ENCODE data around the gene SLC47A2.

SLC47A2 gene

GRCh38 chr17:19726631-19727376, 10.4 kb upstream of the SLC47A2 start:
- no peak for DNase-seq (ENCODE audit: low spot score)

- DNase-seq (ENCODE audit: low spot score): no peak
Measured at GRCh38 chr17:19725486-19725885, 9.1 kb upstream of the SLC47A2 start.

DNA sequence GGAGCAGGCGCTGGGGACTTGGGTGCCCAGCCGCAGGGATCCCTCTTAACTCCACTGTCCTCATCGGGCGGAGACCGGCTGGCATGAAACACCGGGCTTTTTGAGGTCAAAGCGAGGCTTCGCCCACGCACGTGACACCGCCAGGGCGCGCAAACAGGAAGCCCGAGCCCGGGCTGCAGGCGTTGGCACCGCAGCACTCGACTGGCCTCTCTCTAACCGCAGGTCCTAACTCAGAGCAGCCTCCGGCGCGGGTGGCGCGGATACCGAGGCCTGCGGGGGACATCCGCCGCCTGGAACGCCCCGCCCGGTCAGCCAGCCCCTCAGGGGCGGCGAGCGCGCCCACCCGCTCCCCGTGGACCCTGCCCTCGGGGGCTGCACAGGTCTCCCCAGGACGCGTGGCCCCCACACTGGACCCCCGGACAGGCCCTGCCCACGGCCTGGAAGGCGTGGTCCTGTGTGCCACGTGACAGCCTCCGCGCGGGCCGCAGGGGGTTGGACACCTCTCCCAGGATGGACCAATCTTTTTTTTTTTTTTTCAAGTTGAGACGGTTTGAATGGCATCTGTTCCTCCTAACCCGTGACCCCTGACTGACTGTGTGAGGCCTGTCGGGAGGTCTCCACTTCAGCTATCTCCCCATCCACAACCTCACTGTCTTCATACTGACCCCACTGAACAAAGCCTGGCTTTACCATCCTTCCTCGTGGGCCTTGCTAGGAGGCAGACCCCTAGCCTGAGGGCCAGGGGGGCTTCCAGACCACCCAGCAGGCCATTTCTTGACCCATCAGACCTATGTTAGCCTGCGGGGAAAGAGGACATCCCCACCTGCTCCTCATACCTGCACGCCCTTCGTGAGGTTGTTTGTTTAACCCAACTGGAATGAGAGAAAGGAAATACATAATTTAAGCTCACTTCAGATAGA, 8.4 kb upstream of the SLC47A2 start:
- DNase-seq (ENCODE audit: low spot score): peak; percentile 13

DNA sequence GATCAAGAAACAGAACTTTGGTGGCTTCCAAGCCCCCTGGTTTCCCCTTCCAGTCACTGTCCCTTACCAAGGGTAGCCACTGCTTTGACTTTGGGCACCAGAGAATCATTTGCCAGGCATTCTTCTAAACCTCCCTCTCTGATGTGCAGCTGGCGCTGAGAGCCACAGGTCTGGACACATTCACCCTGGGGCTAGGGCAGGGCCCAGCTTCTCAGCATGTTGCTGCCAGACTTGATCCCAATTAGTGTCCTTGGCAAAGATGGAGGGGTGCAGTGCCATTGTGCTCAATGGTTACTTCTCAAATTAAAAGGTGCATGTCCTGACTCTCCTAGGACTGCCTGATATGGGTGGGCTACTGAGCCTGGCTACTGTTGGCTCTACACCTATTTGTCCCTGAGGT, 7.6 kb upstream of the SLC47A2 start:
- no peak for DNase-seq (ENCODE audit: low spot score)

DNA sequence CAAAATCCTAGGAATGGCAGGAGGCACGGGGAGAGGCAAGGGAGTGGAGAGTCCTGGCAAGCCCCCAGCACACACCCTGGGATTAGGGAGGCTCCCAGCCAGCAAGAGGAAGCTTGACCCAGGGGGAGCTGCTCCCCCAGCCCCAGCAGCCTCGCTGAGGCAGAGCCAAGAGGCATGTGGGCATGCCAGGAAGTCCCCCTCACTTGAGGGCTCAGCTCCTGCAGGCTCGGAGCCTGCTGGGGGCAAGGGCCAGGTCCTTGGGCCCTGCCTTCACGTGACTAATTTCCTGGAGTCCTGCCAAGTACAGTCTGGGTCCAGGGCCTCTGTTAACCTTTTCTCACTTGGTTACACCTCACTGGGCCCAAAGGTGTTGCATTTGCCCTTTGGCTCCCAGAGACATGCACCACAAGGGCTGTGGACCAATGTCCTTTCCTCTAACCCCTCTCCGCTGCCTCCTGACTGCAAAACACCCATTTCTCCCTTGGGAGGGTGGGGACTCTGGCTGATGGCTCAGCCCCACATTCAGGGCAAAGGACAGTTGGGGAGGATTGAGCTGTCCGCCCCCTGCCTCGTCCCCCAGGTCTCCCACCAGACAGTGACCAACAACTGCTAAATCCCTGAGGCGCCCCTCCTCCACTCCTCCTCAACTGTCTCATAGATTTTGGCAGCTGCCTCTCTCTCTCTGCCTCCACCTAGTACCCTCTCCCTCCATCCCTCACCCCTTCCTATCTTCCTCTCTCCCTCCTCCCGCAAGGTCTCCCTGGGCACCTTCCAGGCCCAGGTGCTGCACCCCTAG, 4.4 kb upstream of the SLC47A2 start:
- DNase-seq (ENCODE audit: low spot score): no peak

- no peak for DNase-seq (ENCODE audit: low spot score)
Measured at GRCh38 chr17:19720210-19720475, 3.8 kb upstream of the SLC47A2 start.

DNA sequence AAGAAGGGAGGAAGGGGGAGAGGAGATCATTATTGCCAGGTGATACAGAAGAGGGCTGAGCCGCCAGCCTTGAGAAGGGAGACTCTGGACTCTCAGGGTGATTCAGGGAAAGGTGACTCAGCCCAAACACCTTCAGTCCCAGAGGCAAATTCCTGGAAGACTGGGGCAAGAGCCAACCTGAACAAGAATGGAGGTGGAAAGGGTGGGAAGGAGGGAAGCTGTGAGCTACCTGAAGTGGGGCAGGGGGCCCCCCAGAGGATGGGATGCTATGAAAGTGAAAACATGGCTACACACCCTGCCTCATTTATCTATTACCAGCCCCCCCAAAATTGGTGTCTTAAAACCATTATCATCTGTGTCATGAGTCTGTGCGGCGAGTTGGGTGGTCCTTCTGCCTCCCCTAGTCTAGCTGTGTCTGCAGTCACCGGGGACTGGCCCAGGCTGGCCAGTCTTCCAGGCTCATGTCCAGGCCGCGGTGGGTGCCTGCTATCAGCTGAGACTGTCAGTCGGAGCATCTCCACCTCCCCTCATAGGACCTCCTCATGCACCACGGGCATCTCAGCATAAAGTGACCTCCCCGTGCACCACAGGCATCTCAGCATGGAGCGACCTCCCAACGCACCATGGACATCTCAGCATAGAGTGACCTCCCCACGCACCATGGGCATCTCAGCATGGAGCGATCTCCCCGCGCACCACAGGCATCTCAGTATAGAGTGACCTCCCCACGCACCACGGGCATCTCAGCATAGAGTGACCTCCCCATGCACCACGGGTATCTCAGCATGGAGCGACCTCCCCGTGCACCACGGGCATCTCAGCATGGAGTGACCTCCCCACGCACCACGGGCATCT, 3.2 kb upstream of the SLC47A2 start:
- DNase-seq (ENCODE audit: low spot score): no peak

- DNase-seq (ENCODE audit: low spot score): no peak
Measured at GRCh38 chr17:19718613-19719354, 2.4 kb upstream of the SLC47A2 start.

DNA sequence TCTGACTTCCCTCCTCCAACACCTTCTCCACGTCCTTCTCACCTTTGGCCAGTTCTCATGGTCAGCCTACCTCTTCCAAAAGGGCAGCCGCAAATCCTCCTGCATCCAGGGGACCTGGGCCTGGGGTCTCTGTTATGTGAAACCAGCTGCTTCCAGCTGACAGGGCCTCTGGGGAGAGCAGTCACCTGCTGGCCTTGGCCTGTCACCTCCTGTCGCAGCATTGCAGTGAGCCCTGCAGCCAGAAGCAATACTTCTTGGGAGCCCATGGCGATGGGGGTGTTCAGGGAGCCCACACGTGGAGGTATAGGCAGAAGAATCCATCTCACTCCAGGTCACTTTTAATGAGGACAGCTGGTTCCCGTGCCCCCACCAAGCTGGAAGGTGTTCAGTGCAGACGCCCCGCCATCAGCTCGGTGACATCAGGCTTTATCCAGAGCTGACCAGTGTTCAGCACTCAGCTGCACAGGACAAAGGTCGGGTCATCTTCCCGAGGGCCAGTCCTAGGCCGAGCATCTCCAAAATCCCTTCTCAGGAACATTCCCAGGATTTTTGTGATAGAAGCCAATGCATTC, 1.7 kb upstream of the SLC47A2 start:
- no peak for DNase-seq (ENCODE audit: low spot score)

GRCh38 chr17:19717411-19717908, 1.1 kb upstream of the SLC47A2 start:
- no peak for DNase-seq (ENCODE audit: low spot score)

DNA sequence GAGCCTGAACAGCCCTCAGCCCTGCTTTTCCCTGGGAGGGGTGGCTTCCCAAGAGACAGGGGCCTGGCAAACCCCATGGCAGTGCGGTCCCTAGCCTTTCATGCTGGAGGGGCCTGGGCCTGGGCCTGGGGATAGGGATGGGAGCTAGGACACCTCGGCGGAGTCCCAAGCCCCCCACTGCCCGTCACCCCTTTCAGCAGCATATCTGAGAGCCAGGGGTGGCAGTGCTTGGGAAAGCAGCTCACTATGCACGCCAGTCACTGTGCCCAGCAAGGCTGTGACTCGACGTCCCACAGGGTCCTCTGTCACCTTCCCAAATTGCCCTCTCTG, 612 bp upstream of the SLC47A2 start:
- DNase-seq (ENCODE audit: low spot score): no peak

- DNase-seq (ENCODE audit: low spot score): no peak
Measured at GRCh38 chr17:19714542-19715411, 1.6 kb downstream of the SLC47A2 start.

- no peak for DNase-seq (ENCODE audit: low spot score)
Measured at GRCh38 chr17:19713901-19714361, 2.5 kb downstream of the SLC47A2 start.

DNA sequence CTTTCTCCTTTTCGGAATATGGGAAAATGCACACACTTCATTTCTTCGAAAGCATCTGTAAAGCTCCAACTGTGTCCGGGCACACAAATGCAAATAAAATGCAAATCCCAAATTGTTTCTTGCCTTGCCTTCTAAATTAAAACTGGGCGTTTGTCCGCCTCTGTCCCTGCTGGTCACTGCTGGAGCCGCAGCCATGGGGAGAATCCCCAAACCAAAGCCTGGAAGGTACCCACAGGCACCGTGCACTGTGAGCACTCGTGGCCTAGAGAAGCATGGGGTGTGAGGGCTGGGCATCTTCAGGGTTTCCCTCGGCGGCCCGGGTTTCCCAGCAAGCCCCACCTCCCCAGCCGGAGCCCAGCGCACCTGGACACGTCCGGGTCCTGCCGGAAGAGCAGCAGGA, 2.9 kb downstream of the SLC47A2 start:
- no peak for DNase-seq (ENCODE audit: low spot score)

- DNase-seq (ENCODE audit: low spot score): no peak
Measured at GRCh38 chr17:19712436-19713004, 3.9 kb downstream of the SLC47A2 start.

DNA sequence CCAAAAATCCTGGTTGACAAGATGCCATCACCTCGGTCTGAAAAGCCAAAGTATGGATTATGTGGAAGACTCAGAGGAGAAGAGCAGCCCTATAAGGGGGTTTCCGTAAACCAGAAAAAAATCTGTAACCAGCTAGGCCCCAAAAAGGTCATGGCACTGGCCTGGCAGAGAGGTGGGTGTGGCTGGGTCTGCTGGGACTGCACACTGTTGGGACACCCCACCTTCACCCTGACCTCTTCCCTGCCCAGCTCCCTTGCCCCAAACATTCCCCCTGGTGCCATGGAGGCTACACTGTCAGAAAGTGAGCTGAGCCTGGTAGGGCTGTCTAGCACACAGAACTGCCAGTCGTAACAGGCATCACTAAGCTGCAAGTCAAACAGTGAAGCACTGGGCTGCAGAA, 6.5 kb downstream of the SLC47A2 start:
- DNase-seq (ENCODE audit: low spot score): no peak

DNA sequence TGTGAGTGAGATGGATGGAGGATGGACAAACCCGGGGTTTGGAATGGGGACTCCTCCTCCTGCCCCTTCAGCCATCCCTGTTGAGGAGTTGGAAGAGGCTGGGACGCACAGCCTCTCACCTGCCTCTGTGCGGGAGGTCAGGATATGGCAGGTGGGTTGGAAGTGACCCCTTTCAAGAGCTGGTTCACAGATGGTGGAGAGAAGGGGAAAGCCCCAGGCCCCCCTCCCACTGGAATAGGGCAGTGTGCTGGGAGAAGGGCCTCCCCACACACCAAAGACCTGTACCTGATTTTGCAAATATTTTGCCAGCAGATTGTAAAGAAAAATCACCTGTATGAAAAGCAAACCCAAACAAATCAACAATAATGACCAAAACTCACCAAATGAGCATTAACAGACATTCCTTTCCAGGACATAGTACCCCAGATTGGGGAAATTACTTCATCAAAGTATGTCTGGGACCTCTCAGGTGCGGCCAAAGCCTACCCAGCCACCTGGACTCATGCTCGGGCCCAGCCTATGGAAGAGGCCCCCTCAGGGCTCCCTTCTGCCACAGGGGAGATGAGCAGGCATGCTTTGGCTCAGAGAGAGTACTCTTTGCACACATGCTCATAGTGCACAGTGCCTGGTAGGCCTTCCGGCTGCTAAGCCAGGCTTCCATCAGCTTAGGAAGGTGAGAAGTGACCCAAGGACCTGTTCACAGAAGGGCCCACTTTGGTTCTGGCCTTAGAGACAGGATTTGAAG, 7.8 kb downstream of the SLC47A2 start:
- DNase-seq (ENCODE audit: low spot score): no peak

- DNase-seq (ENCODE audit: low spot score): no peak
Measured at GRCh38 chr17:19707728-19708221, 8.6 kb downstream of the SLC47A2 start.
